ENCODE data around the gene COBLL1.

Gene COBLL1

GRCh38 chr2:164755952-164756351, 85.7 kb downstream of the COBLL1 start:
- TF ChIP-seq SIN3A (IDR thresholded peaks at IDR 0.05; ENCODE audit: borderline replicate concordance, insufficient read depth, low read length) (no peak), REST (IDR thresholded peaks at IDR 0.05; ENCODE audit: insufficient read depth in 1 of 2, low read depth in 2 of 2, low read length in 2 of 2) (no peak), POLR2AphosphoS5 (IDR thresholded peaks at IDR 0.05; ENCODE audit: low read depth, low read length) (no peak), FOXP2 (optimal IDR thresholded peaks at IDR 0.05; ENCODE audit: borderline replicate concordance, extremely low read depth, extremely low read length, insufficient read depth) (no peak)

- TF ChIP-seq REST (IDR thresholded peaks at IDR 0.05; ENCODE audit: insufficient read depth in 1 of 2, low read depth in 2 of 2, low read length in 2 of 2), result no peak
- TF ChIP-seq SIN3A (IDR thresholded peaks at IDR 0.05; ENCODE audit: borderline replicate concordance, insufficient read depth, low read length), result no peak
- TF ChIP-seq POLR2AphosphoS5 (IDR thresholded peaks at IDR 0.05; ENCODE audit: low read depth, low read length), result no peak
These were observed 87.2 kb downstream of the COBLL1 start for GRCh38 chr2:164754157-164755093.

- TF ChIP-seq POLR2AphosphoS5 (IDR thresholded peaks at IDR 0.05; ENCODE audit: low read depth, low read length) (no peak), REST (IDR thresholded peaks at IDR 0.05; ENCODE audit: insufficient read depth in 1 of 2, low read depth in 2 of 2, low read length in 2 of 2) (no peak), FOXP2 (optimal IDR thresholded peaks at IDR 0.05; ENCODE audit: borderline replicate concordance, extremely low read depth, extremely low read length, insufficient read depth) (no peak), SIN3A (IDR thresholded peaks at IDR 0.05; ENCODE audit: borderline replicate concordance, insufficient read depth, low read length) (no peak), TAF1 (IDR thresholded peaks at IDR 0.05; ENCODE audit: borderline replicate concordance, insufficient read depth, low read length) (no peak)
These were observed 88.7 kb downstream of the COBLL1 start for GRCh38 chr2:164752956-164753355.

- TF ChIP-seq SIN3A (IDR thresholded peaks at IDR 0.05; ENCODE audit: borderline replicate concordance, insufficient read depth, low read length) (no peak), POLR2AphosphoS5 (IDR thresholded peaks at IDR 0.05; ENCODE audit: low read depth, low read length) (no peak), TAF1 (IDR thresholded peaks at IDR 0.05; ENCODE audit: borderline replicate concordance, insufficient read depth, low read length) (no peak), REST (IDR thresholded peaks at IDR 0.05; ENCODE audit: insufficient read depth in 1 of 2, low read depth in 2 of 2, low read length in 2 of 2) (no peak), FOXP2 (optimal IDR thresholded peaks at IDR 0.05; ENCODE audit: borderline replicate concordance, extremely low read depth, extremely low read length, insufficient read depth) (no peak)
These were observed 93.7 kb downstream of the COBLL1 start for GRCh38 chr2:164747783-164748433.
